GM21367 (cell line): ENCODE data around the gene CCNYL1.

Experiments
- ATAC-seq: cut with Tn5 transposase; IDR thresholded peaks from one replicate; pipeline ENCODE4 v1.9.1; 2021; ENCODE audit not compliant: unreplicated experiment

The CCNYL1 gene

DNA sequence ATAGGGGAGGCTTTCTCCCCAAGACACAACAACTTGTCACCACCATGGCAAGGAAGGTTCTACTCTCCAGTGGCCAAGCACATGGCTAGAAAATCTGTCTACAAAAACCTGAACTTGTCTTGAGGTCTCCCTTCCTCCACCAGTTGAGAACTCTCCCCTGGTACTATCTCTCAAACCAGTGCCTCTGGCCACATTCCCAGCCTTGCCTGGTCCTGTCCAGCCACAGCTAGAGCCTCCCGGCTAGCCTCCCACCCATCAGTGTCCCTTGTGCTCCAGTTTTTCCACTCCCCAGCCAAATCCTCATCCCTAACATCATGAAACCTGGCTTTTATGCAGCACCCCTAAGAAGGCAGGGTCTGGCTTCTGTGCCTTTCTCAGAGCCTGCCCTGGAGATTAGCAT is 79.5 kb downstream of the CCNYL1 start:
- ATAC-seq, result no peak

DNA sequence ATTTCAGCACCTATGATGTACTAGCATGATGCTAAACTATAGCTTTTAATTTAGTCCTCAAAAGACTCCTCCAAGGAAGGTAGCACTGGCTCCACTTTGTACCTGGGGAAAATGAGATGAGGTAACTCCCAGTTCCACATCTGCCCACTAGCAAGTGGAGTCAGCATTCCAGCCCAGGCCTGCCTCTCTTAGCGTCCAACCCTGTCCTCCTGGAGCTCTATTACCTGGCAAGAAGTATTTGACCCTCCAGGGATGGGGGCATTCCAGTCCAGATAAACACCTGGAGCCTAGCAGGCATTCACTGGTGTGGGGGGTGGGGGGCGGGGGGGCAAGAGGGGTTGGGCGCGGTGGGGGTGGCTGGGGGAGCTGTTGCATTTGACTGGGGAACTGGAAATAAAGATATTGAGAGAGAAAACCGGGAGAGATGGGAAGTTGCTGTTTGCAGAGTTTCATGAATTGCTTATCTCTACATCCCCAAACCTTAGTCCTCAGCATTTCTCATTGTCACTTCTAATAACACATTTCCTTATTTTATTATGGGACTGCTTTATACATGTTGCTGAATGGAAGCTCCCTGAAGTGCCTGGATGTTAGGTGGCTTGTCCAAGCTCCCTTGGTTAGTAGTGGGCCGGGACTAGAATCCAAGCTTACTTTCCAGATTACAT is 80.3 kb downstream of the CCNYL1 start:
- no peak for ATAC-seq

DNA sequence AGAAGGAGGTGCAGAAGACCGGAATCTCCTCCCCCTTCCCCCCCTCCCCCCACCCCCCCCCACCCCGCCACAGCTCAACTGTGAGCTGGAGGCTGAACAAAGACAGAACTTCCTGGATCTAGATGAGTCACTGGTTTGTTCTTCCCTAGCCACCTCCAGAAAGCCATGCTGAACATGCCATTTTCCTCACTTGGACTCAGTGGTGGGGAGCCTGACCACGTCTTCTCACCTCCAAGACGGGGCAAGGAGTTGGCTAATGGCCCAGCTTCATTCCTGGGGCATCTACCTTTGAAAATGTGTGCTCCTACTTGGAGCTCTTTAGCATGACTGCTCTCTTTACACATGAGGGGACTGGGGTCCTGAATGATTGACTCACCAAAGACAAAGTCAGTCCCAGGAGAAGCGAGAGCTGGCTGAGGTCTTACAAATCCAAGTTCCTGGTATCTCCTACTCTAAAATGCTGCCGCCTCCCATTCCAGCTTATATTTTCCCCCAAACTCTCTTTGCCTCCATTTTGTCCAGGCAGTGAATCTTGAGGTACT is 80.9 kb downstream of the CCNYL1 start:
- ATAC-seq, result no peak

DNA sequence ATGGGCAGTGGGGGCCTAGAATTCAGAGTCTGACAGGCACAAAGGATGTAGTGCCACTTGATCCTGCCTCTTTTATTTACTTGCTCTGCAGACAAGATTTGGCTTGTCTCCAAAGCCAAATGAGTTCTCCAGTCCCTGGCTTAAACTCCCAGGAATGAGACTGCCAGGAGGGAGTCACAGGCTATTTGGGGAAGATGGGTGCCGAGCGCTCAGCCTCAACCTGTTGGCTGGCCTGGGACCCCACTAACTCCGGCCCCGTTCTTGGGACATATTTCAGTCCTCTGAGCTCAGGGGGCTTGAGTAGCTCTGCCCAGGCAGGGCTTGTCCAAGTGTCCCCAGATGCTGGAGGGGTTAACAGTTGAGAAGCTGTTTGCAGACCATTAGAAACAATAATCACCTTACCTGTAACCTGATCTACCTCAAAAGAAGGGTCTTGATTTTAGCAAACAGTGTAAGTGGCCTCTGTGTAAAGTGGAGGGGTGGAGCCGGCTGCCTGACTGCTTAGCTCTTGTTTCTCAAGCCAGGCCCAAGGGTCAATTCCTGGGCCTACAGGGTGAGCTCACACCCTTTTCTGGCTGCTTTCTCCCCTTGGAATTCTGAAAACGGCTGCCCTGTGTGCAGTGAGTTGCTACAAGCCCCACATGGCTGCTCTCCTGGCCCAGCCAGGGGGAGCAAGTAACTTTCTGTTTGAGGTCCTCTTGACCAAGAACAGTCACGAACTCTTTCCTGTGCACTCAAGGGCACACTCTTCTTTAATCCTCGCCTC is 85.3 kb downstream of the CCNYL1 start:
- ATAC-seq, result no peak

DNA sequence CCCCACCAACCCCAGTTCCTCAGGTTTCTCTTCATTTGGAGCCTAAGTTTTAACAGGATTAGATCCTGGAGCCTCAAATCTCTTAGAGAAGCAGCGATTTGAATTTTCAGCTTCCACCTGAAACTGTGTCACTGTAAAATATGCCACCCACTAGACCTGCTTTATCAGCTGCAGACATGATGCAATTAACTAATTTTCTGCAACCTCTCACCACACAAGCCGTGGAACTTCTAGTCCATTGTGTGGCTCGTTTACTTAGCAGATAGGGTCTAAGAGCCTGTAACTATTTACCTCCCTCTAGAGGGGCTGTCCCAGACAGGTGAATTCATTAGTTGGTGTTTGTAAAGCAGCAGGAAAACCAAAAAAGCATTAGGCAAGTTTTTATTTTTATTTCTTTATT is 89.8 kb downstream of the CCNYL1 start:
- ATAC-seq, result no peak

DNA sequence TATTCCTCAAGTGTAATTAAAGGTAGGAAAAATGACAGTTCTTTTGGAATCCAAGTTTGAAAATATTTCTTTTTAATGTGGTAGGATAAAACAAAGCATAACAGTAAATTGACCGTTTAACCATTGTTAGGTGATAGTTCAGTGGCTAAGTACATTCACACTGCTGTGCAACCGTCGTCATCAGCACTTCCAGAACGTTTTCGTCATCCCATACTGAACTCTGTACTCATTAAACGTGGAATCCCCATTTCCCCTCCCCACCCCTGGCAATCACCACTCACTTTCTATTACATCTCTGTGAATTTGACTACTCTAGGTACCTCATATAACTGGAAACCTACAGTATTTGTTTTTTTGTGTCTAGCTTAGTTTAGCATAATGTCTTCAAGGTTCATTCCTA is 91.2 kb downstream of the CCNYL1 start:
- no peak for ATAC-seq
